PC-9 (cell line): ENCODE data around the gene AP3S1. TPM values are rescaled to one million over a fixed set of nuclear protein-coding genes. Genes with fewer than 3 reads are reported as not detected.
"Not testable (repeated sequence)": the region's sequence is repeated elsewhere in the genome, so short reads cannot be mapped to it uniquely, and the experiment has no call there.

Experiments used
- BruUV-seq: library from RNA; stranded (reverse); fragments of 400-500 nt; replicated peaks from 2 replicates; lab custom pipeline; 2021; lab: Mats Ljungman, UMichigan
- CTCF ChIA-PET: fragments of 300-600 bp; sonication (Branson Sonifier 250); formaldehyde crosslinking; loops from one replicate; lab custom pipeline; 2022; ENCODE audit warnings: antibody characterized with exemption; lab: Charles Lee
- POLR2A ChIA-PET: fragments of 300-600 bp; sonication (Branson Sonifier 250); formaldehyde crosslinking; loops from one replicate; lab custom pipeline; 2022; ENCODE audit warnings: antibody characterized with exemption; ENCODE audit not compliant: unreplicated experiment; lab: Charles Lee
- DNase-seq, 2 experiments: peaks; one replicate each; pipeline versions ENCODE4 v3.0.0 to v3.0.0-alpha.2; 2015 to 2022; ENCODE audit warnings: mixed read lengths in 1 of 2
- H2AFZ ChIP-seq: fragments of 200-600 bp; sonication (generic); 2 replicates; pipeline ENCODE4 v1.8.1; 2017; ENCODE audit warnings: antibody characterized with exemption
- H3F3A ChIP-seq: fragments of 200-600 bp; sonication (generic); 2 replicates; pipeline ENCODE4 v1.8.1; 2017; ENCODE audit warnings: antibody characterized with exemption, mild to moderate bottlenecking, low read depth; ENCODE audit not compliant: insufficient read depth
- H3K27ac ChIP-seq: fragments of 200-600 bp; sonication (generic); 2 replicates; pipeline ENCODE4 v1.6.1; 2016; ENCODE audit warnings: mixed run types
- H3K27me3 ChIP-seq: fragments of 200-600 bp; sonication (generic); 2 replicates; pipeline ENCODE4 v1.6.1; 2016; ENCODE audit warnings: low read depth, mixed run types; ENCODE audit not compliant: insufficient read depth
- H3K36me3 ChIP-seq: fragments of 200-600 bp; sonication (generic); 2 replicates; pipeline ENCODE4 v1.6.1; 2016; ENCODE audit warnings: low read depth, mixed run types
- H3K4me1 ChIP-seq: fragments of 200-600 bp; sonication (generic); replicated peaks from 2 replicates; pipeline ENCODE4 v1.6.1; 2016; ENCODE audit warnings: mixed run types; ENCODE audit not compliant: insufficient read depth
- H3K4me2 ChIP-seq: fragments of 200-600 bp; sonication (generic); 2 replicates; pipeline ENCODE4 v1.6.1; 2017; ENCODE audit warnings: mixed run types
- H3K4me3 ChIP-seq: fragments of 200-600 bp; sonication (generic); 2 replicates; pipeline ENCODE4 v1.6.1; 2016; ENCODE audit warnings: mixed run types
- H3K79me2 ChIP-seq: fragments of 200-600 bp; sonication (generic); 2 replicates; pipeline ENCODE4 v1.6.1; 2017; ENCODE audit warnings: low read depth, mixed run types
- H3K9me2 ChIP-seq: fragments of 200-600 bp; sonication (generic); 2 replicates; pipeline ENCODE4 v1.8.1; 2017; ENCODE audit warnings: mild to moderate bottlenecking; ENCODE audit not compliant: insufficient read depth
- H3K9me3 ChIP-seq: fragments of 200-600 bp; sonication (generic); 2 replicates; pipeline ENCODE4 v1.8.1; 2016; ENCODE audit warnings: low read depth; ENCODE audit not compliant: insufficient read depth
- H4K20me1 ChIP-seq: fragments of 200-600 bp; sonication (generic); 2 replicates; pipeline ENCODE4 v1.8.1; 2017; ENCODE audit not compliant: insufficient read depth
- EZH2 ChIP-seq: fragments of 200-600 bp; sonication (generic); IDR thresholded peaks from 2 replicates; pipeline ENCODE4 v1.8.0; 2017; ENCODE audit warnings: antibody characterized with exemption, low read depth
- intact Hi-C: fragments of 100-400 bp; cut with micrococcal nuclease; formaldehyde crosslinking; loops from one replicate; pipeline ENCODE4 v1.10.0; 2022; ENCODE audit not compliant: unreplicated experiment
- total RNA-seq: library from RNA; stranded (reverse); gene quantifications from 2 replicates; pipeline ENCODE4 v1.2.3, GENCODE V29; 2021
- TF ChIP-seq, protein P1 (sequence below): fragments of 200-600 bp; sonication (generic); conservative IDR thresholded peaks from 2 replicates; pipeline ENCODE4 v1.6.1; 2017; ENCODE audit warnings: mixed run types, antibody characterized with exemption, mild to moderate bottlenecking, moderate library complexity

The AP3S1 gene
- total RNA-seq, 1 experiment from 2014 or later, result 49.1 TPM

DNA sequence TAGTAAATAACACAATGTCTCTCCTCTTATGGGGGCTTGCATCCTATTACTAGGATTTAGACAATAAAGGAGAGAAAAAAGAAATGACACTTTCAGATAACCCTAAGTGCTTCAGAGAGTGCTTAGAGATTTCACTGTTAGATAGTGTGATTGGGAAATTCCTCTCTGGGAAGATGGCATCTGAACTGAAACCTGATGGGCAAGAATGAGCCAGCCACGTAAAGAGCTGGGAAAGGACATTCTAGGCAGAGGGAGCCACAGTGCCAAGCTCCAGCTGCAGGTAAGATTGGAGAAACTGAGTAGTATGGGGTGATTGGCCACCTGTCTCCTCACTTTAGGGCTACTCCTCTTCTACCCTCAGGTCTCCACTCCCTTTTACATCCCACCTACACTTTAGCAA, 39.8 kb upstream of the AP3S1 start:
- no peaks in the 10 kb centered on the region for H3K27me3 ChIP-seq
- no TSS peak for BruUV-seq
- H4K20me1 ChIP-seq, result no peaks in the 10 kb centered on the region

DNA sequence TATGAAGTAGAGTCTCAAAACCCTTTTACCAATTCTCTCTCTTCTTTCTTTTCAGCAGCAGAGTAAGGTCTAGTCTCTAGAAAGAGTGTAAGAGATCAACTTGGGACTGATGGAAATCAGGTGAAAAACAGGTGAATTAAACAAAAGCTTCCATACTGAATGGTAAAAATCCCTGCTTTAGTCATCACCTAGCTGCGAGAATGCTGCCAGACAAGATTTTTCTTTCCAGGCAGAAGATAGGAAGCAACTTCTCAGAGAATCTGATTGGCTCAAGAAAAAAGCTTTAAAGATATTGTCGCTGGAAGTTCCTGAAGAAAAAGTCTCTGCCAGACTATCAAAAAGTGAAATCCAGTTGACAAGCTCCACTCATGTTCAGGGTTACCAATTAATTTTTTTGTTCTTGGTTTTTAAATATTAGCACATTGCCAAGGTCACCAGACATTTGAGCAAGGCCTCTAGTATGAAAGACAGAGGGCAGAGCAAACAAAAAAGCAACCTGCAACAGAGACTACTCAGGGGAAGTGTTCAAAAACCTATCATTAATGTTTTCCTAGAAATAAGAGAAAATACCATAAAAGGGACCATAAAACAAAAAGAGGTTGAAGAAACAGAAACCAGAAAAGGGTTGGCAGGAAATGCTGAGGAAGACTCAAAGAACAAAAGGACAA, 34.6 kb upstream of the AP3S1 start:
- no peaks in the 10 kb centered on the region for H3K79me2 ChIP-seq
- no peak overlapping the region for H3K4me3 ChIP-seq
- H3K36me3 ChIP-seq, result no peaks in the 10 kb centered on the region
- intact Hi-C loops, result no loop called here
- no TSS peak for BruUV-seq
- H3K4me1 ChIP-seq, result peaks cover 10% of the 10 kb centered on the region
- no peaks in the 10 kb centered on the region for H3K27me3 ChIP-seq
- H3K4me2 ChIP-seq, result no peak overlapping the region
- no peak for DNase-seq
- H2AFZ ChIP-seq, result no peak overlapping the region
- no peaks in the 10 kb centered on the region; the same call in 1 of the 2 replicates for H3K9me2 ChIP-seq
- TF ChIP-seq, protein P1, sequence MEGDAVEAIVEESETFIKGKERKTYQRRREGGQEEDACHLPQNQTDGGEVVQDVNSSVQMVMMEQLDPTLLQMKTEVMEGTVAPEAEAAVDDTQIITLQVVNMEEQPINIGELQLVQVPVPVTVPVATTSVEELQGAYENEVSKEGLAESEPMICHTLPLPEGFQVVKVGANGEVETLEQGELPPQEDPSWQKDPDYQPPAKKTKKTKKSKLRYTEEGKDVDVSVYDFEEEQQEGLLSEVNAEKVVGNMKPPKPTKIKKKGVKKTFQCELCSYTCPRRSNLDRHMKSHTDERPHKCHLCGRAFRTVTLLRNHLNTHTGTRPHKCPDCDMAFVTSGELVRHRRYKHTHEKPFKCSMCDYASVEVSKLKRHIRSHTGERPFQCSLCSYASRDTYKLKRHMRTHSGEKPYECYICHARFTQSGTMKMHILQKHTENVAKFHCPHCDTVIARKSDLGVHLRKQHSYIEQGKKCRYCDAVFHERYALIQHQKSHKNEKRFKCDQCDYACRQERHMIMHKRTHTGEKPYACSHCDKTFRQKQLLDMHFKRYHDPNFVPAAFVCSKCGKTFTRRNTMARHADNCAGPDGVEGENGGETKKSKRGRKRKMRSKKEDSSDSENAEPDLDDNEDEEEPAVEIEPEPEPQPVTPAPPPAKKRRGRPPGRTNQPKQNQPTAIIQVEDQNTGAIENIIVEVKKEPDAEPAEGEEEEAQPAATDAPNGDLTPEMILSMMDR, result no peak
- TF ChIP-seq EZH2, result no peak
- H3K9me3 ChIP-seq, result no peaks in the 10 kb centered on the region
- H3K27ac ChIP-seq, result no peak overlapping the region
- ChIA-PET POLR2A (no interaction called here), CTCF (no interaction called here)
- H4K20me1 ChIP-seq, result no peaks in the 10 kb centered on the region
- no peaks in the 10 kb centered on the region for H3F3A ChIP-seq

More for the DNA sequence above, 39.8 kb upstream of the AP3S1 start:
- ChIA-PET CTCF (no interaction called here), POLR2A (no interaction called here)
- H3K36me3 ChIP-seq, result no peaks in the 10 kb centered on the region
- H3K4me2 ChIP-seq, result no peak overlapping the region
- H3K9me3 ChIP-seq, result no peaks in the 10 kb centered on the region
- DNase-seq, result no peak
- peaks cover 6% of the 10 kb centered on the region for H3K4me1 ChIP-seq
- intact Hi-C loops, result no loop called here
- no peak overlapping the region for H3K4me3 ChIP-seq
- H3K27ac ChIP-seq, result no peak overlapping the region
- no peak overlapping the region for H2AFZ ChIP-seq
- TF ChIP-seq, protein P1, result no peak
- no peak for TF ChIP-seq EZH2
- no peaks in the 10 kb centered on the region for H3K9me2 ChIP-seq
- H3K79me2 ChIP-seq, result no peaks in the 10 kb centered on the region
- no peaks in the 10 kb centered on the region for H3F3A ChIP-seq

DNA sequence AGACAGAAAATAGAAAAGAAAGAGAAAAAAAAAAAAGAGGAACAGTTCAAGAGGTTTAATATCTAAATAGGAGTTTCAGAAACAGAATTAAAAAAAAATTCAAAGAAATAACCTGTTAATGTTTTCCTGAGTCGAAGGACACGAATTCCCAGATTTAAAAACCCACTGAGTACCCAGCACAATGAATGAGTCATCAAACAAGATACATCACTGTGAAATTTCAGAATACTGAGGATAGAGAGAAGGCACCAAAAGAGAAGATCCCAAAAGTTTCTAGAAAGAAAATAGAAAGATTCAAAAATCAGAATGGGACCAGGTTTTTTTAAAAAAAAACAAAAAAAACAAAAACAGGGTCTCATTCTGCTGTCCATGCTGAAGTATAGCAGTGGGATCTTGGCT, 34.1 kb upstream of the AP3S1 start:
- TF ChIP-seq, protein P1, result no peak
- no peak for TF ChIP-seq EZH2
- CTCF ChIA-PET, result no interaction called here
- no TSS peak for BruUV-seq

DNA sequence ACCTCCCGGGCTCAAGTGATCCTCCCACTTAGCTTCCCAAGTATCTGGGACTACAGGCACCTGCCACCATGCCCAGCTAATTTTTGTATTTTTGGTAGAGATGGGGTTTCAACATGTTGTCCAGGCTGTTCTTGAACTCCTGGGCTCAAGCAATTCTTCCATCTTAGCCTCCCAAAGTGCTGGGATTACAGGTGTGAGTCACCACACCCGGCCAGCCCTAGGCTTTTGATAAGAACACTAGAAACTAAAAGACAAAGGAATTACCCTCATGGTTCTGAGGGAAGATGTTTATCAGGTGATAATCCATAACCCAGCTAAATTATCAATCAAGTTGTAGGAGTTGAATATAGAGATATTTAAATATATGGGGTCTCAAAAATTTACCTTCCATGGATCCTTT, 33.7 kb upstream of the AP3S1 start:
- H3K9me2 ChIP-seq, BruUV-seq, POLR2A ChIA-PET: not testable (repeated sequence)

More for the DNA sequence above, 34.1 kb upstream of the AP3S1 start:
- Histone ChIP-seq H3K27ac (no peak overlapping the region), H3K4me3 (no peak overlapping the region), H3K79me2 (no peaks in the 10 kb centered on the region), H3K36me3 (no peaks in the 10 kb centered on the region), H3F3A (no peaks in the 10 kb centered on the region), H3K27me3 (no peaks in the 10 kb centered on the region), H2AFZ (no peak overlapping the region), H4K20me1 (no peaks in the 10 kb centered on the region), H3K9me2 (no peaks in the 10 kb centered on the region; the same call in 1 of the 2 replicates), H3K4me2 (no peak overlapping the region), H3K9me3 (no peaks in the 10 kb centered on the region), H3K4me1 (peaks cover 10% of the 10 kb centered on the region)
- no peak for DNase-seq
- POLR2A ChIA-PET, result no interaction called here
- intact Hi-C loops, result no loop called here

More for the DNA sequence above, 33.7 kb upstream of the AP3S1 start:
- H3K27ac ChIP-seq, H3K4me3 ChIP-seq, H2AFZ ChIP-seq, H3K4me1 ChIP-seq, H3K79me2 ChIP-seq, H3K27me3 ChIP-seq, DNase-seq, intact Hi-C loops, H4K20me1 ChIP-seq, H3K4me2 ChIP-seq, H3K36me3 ChIP-seq, H3K9me3 ChIP-seq, H3F3A ChIP-seq, CTCF ChIA-PET: not testable (repeated sequence)
